HepG2 (cell line): ENCODE results near the gene PTPRN. TPM values are rescaled to one million over a fixed set of nuclear protein-coding genes. Genes with fewer than 3 reads are reported as not detected.

Source experiments
- ATF1 ChIP-seq: IDR thresholded peaks from 2 replicates; pipeline ENCODE4 v1.6.1; 2016; ENCODE audit warnings: mild to moderate bottlenecking, control low read depth
- ATF7 ChIP-seq, 2 experiments: fragments of 450-650 bp in 1 of 2; sonication (generic) in 1 of 2; formaldehyde crosslinking in 1 of 2; IDR thresholded peaks; 2 replicates each; pipeline versions ENCODE4 v1.4.0 to v1.6.1; 2016 to 2020; ENCODE audit warnings: antibody characterized with exemption in 1 of 2, mild to moderate bottlenecking in 1 of 2, missing genetic modification reagents in 1 of 2
- ATM ChIP-seq: fragments of 450-650 bp; IDR thresholded peaks from 2 replicates; pipeline ENCODE4 v1.7.1; 2017; ENCODE audit warnings: mild to moderate bottlenecking, borderline replicate concordance
- CBFB ChIP-seq: sonication (generic); formaldehyde crosslinking; IDR thresholded peaks from 2 replicates; pipeline ENCODE4 v1.4.0; 2020; ENCODE audit warnings: missing genetic modification reagents
- ERF ChIP-seq: IDR thresholded peaks from 2 replicates; pipeline ENCODE4 v1.6.1; 2018; ENCODE audit warnings: missing biosample characterization, missing genetic modification reagents
- MYC ChIP-seq: sonication (generic); formaldehyde crosslinking; IDR thresholded peaks from 2 replicates; pipeline ENCODE4 v1.9.0; 2021; ENCODE audit warnings: missing genetic modification reagents, borderline replicate concordance
- POLR2AphosphoS2 ChIP-seq: IDR thresholded peaks from 2 replicates; pipeline ENCODE4 v1.6.1; 2011; ENCODE audit warnings: low read depth, low read length, improper control_type of control experiment
- ZNF121 ChIP-seq: sonication (generic); formaldehyde crosslinking; IDR thresholded peaks from 2 replicates; pipeline ENCODE4 v1.5.0; 2020; ENCODE audit warnings: mild to moderate bottlenecking, missing genetic modification reagents
- ZNF17 ChIP-seq: sonication (generic); formaldehyde crosslinking; IDR thresholded peaks from 2 replicates; pipeline ENCODE4 v1.5.0; 2020; ENCODE audit warnings: mild to moderate bottlenecking, missing genetic modification reagents
- ZNF335 ChIP-seq: sonication (generic); formaldehyde crosslinking; IDR thresholded peaks from 2 replicates; pipeline ENCODE4 v1.4.0; 2020; ENCODE audit warnings: missing genetic modification reagents
- ZSCAN29 ChIP-seq: sonication (generic); formaldehyde crosslinking; conservative IDR thresholded peaks from 2 replicates; pipeline ENCODE4 v1.4.0; 2020; ENCODE audit warnings: mild to moderate bottlenecking, missing genetic modification reagents
- polyA plus RNA-seq, 8 experiments: library from polyadenylated mRNA; depleted of rRNA in 3 of 8; stranded (reverse) in 7 of 8; unstranded in 1 of 8; fragments of >200 nt; fragmentation: Illumina TruSeq in 4 of 8; extraction: Trizol in 4 of 8; gene quantifications; 2 replicates each; pipeline versions ENCODE4 v1.2.1 to v1.2.3, GENCODE V29; 2011 to 2016; ENCODE audit warnings: low read depth in 4 of 8, missing spikeins in 1 of 8, mixed read lengths in 1 of 8; ENCODE audit not compliant: insufficient read depth in 1 of 8
- total RNA-seq, 5 experiments: library from RNA; depleted of rRNA; stranded (reverse); fragments of >200 nt; fragmentation: Illumina TruSeq; extraction: Trizol; gene quantifications; 2 replicates each; pipeline ENCODE4 v1.2.3, GENCODE V29; 2016; ENCODE audit warnings: low read depth in 1 of 5
- TF ChIP-seq, protein P1 (sequence below): IDR thresholded peaks from 2 replicates; pipeline ENCODE4 v1.6.1; 2012; ENCODE audit warnings: low read length, improper control_type of control experiment
- TF ChIP-seq, protein P2 (sequence below): sonication (generic); formaldehyde crosslinking; IDR thresholded peaks from 2 replicates; pipeline ENCODE4 v1.9.0; 2022; ENCODE audit warnings: low read depth, missing genetic modification reagents
- TF ChIP-seq, protein P3 (sequence below): sonication (generic); formaldehyde crosslinking; conservative IDR thresholded peaks from 2 replicates; pipeline ENCODE4 v1.4.0; 2020; ENCODE audit warnings: missing genetic modification reagents
- TF ChIP-seq, protein P4 (sequence below): sonication (generic); formaldehyde crosslinking; IDR thresholded peaks from 2 replicates; pipeline ENCODE4 v1.5.0; 2020; ENCODE audit warnings: missing genetic modification reagents, mild to moderate bottlenecking, borderline replicate concordance
- TF ChIP-seq, protein P5 (sequence below): sonication (generic); formaldehyde crosslinking; IDR thresholded peaks from 2 replicates; pipeline ENCODE4 v1.4.0; 2020; ENCODE audit warnings: missing genetic modification reagents
- TF ChIP-seq, protein P6 (sequence below): sonication (generic); formaldehyde crosslinking; IDR thresholded peaks from 2 replicates; pipeline ENCODE4 v1.8.0; 2022; ENCODE audit warnings: missing genetic modification reagents, low read depth, mild to moderate bottlenecking, borderline replicate concordance

The PTPRN gene
- total and polyA plus RNA-seq, 2 of the 13 experiments (the other 11 are each of a cell fraction or from before 2014, with no cell fraction given) = 0.26 TPM; not detected in 1

DNA sequence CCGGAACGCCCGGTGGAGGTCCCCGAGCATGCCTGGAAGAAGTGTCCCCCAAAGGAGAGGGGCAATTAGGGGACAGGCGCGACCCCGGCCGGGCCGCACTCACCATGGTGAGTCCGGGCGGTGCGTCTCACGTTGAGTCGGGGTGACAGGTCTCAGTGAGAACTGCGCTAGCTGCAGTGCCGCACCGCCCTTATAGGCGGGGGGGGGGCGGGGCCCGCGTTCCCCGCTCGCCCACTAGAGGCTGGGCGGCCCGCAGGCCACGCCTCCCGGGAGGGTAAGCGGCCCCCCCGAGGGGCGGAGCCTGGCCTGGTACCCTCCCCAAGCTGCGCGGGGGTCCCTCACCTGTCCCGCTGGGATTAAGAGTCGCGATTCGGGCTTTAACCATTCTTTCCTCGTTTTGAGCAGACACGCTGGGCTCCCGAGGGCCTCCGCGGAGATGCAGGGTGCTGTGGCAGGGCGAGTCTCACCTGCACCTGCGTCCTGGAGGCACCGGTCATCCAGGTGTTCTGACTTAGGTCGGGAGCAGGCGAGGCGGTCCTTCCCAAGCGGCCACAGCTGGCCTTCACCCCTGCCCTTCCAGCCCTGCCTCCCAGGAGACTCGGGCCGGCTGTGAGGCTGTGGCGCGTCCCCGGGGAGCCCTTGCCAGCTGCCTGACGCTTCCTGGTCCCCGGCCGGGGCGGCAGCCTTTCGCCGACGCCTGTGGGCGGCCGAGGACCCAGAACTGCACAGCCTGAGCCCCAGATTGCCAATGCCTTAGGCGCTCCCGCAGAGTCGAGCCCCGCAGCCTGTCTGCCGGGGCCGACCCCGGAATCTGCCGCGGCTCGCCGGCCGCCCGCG lies 55.2 kb downstream of the PTPRN start, which contains the start of gene TUBA4A (continued):
- TF ChIP-seq, protein P1, sequence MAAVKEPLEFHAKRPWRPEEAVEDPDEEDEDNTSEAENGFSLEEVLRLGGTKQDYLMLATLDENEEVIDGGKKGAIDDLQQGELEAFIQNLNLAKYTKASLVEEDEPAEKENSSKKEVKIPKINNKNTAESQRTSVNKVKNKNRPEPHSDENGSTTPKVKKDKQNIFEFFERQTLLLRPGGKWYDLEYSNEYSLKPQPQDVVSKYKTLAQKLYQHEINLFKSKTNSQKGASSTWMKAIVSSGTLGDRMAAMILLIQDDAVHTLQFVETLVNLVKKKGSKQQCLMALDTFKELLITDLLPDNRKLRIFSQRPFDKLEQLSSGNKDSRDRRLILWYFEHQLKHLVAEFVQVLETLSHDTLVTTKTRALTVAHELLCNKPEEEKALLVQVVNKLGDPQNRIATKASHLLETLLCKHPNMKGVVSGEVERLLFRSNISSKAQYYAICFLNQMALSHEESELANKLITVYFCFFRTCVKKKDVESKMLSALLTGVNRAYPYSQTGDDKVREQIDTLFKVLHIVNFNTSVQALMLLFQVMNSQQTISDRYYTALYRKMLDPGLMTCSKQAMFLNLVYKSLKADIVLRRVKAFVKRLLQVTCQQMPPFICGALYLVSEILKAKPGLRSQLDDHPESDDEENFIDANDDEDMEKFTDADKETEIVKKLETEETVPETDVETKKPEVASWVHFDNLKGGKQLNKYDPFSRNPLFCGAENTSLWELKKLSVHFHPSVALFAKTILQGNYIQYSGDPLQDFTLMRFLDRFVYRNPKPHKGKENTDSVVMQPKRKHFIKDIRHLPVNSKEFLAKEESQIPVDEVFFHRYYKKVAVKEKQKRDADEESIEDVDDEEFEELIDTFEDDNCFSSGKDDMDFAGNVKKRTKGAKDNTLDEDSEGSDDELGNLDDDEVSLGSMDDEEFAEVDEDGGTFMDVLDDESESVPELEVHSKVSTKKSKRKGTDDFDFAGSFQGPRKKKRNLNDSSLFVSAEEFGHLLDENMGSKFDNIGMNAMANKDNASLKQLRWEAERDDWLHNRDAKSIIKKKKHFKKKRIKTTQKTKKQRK = no peak
- TF ChIP-seq ATF1 (CRISPR knock-in tag) (no peak), ZNF17 (no peak), ZNF335 (CRISPR knock-in tag) (no peak), ATM (no peak), POLR2AphosphoS2 (no peak), ERF (CRISPR knock-in tag) (peak; percentile 5), MYC (CRISPR knock-in tag) (peak; percentile 46), ZNF121 (CRISPR knock-in tag) (peak; percentile 38; the same call in 1 of the 2 replicates), CBFB (no peak), ATF7 (IDR thresholded peaks at IDR 0.05) (no peak), ATF7 (CRISPR knock-in tag; IDR thresholded peaks at IDR 0.05) (no peak; the same call in 1 of the 2 replicates), ZSCAN29 (CRISPR knock-in tag) (0 out of 2 replicates have a peak, but pooled peaks have one; percentile 21)
- TF ChIP-seq, protein P2, sequence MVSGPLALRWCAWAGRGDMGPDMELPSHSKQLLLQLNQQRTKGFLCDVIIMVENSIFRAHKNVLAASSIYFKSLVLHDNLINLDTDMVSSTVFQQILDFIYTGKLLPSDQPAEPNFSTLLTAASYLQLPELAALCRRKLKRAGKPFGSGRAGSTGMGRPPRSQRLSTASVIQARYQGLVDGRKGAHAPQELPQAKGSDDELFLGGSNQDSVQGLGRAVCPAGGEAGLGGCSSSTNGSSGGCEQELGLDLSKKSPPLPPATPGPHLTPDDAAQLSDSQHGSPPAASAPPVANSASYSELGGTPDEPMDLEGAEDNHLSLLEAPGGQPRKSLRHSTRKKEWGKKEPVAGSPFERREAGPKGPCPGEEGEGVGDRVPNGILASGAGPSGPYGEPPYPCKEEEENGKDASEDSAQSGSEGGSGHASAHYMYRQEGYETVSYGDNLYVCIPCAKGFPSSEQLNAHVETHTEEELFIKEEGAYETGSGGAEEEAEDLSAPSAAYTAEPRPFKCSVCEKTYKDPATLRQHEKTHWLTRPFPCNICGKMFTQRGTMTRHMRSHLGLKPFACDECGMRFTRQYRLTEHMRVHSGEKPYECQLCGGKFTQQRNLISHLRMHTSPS (CRISPR knock-in tag) = no peak
- TF ChIP-seq, protein P3, sequence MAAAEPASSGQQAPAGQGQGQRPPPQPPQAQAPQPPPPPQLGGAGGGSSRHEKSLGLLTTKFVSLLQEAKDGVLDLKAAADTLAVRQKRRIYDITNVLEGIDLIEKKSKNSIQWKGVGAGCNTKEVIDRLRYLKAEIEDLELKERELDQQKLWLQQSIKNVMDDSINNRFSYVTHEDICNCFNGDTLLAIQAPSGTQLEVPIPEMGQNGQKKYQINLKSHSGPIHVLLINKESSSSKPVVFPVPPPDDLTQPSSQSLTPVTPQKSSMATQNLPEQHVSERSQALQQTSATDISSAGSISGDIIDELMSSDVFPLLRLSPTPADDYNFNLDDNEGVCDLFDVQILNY (CRISPR knock-in tag) = no peak
- TF ChIP-seq, protein P4, sequence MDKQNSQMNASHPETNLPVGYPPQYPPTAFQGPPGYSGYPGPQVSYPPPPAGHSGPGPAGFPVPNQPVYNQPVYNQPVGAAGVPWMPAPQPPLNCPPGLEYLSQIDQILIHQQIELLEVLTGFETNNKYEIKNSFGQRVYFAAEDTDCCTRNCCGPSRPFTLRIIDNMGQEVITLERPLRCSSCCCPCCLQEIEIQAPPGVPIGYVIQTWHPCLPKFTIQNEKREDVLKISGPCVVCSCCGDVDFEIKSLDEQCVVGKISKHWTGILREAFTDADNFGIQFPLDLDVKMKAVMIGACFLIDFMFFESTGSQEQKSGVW (CRISPR knock-in tag) = no peak
- TF ChIP-seq, protein P5, sequence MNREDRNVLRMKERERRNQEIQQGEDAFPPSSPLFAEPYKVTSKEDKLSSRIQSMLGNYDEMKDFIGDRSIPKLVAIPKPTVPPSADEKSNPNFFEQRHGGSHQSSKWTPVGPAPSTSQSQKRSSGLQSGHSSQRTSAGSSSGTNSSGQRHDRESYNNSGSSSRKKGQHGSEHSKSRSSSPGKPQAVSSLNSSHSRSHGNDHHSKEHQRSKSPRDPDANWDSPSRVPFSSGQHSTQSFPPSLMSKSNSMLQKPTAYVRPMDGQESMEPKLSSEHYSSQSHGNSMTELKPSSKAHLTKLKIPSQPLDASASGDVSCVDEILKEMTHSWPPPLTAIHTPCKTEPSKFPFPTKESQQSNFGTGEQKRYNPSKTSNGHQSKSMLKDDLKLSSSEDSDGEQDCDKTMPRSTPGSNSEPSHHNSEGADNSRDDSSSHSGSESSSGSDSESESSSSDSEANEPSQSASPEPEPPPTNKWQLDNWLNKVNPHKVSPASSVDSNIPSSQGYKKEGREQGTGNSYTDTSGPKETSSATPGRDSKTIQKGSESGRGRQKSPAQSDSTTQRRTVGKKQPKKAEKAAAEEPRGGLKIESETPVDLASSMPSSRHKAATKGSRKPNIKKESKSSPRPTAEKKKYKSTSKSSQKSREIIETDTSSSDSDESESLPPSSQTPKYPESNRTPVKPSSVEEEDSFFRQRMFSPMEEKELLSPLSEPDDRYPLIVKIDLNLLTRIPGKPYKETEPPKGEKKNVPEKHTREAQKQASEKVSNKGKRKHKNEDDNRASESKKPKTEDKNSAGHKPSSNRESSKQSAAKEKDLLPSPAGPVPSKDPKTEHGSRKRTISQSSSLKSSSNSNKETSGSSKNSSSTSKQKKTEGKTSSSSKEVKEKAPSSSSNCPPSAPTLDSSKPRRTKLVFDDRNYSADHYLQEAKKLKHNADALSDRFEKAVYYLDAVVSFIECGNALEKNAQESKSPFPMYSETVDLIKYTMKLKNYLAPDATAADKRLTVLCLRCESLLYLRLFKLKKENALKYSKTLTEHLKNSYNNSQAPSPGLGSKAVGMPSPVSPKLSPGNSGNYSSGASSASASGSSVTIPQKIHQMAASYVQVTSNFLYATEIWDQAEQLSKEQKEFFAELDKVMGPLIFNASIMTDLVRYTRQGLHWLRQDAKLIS = no peak
- TF ChIP-seq, protein P6, sequence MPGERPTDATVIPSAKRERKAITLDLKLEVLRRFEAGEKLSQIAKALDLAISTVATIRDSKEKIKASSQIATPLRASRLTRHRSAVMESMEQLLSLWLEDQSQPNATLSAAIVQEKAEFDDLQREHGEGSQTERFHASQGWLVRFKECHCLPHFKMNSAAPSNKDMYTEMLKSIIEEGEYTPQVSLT (CRISPR knock-in tag) = no peak
